ENCODE measurements around the gene CRYL1. TPM values are rescaled to one million over a fixed set of nuclear protein-coding genes. Genes with fewer than 3 reads are reported as not detected.

CRYL1 gene
- total and polyA plus RNA-seq, 9 of the 15 experiments (the other 6 are each of a cell fraction or from before 2014, with no cell fraction given): 1.0 to 6.9 (median 2.4) TPM

GRCh38 chr13:20498659-20499058 lies 27.0 kb downstream of the CRYL1 start:
- ChIA-PET POLR2A (no interaction called here), CTCF (ENCODE audit: low intra/inter-chr PET ratio) (no interaction called here)
- H3K79me2 ChIP-seq (ENCODE audit: control insufficient read depth, insufficient read depth, low read length): no peaks in the 10 kb centered on the region
- intact Hi-C loops (cut with micrococcal nuclease) (loop anchor here (5.0 kb wide), 1 partner anchor 54 kb away; no protein-coding TSS in a partner anchor), in situ Hi-C loops (cut with MboI) (loop anchor here (10.0 kb wide), 1 partner anchor 556 kb away; no protein-coding TSS in a partner anchor)
- no peak for ATAC-seq
- no peaks in the 10 kb centered on the region for H3K9me3 ChIP-seq (replicated peaks; ENCODE audit: control insufficient read depth, insufficient read depth, low read depth, low read length)
- no peak overlapping the region for H2AFZ ChIP-seq (ENCODE audit: low read depth, low read length)
- peaks cover 0 to 6% of the 10 kb centered on the region in 2 experiments; a peak in 2 of 5 replicates for H3K4me1 ChIP-seq (replicated peaks in 1 of 2; ENCODE audit: control insufficient read depth in 2 of 2, insufficient read depth in 2 of 2, low read length in 2 of 2)
- TF ChIP-seq CGGBP1 (CRISPR knock-in tag; IDR thresholded peaks at IDR 0.05) (no peak), SMAD3 (CRISPR knock-in tag; conservative IDR thresholded peaks at IDR 0.05) (no peak), BRCA1 (IDR thresholded peaks at IDR 0.05) (no peak), BRCA1 (CRISPR knock-in tag; IDR thresholded peaks at IDR 0.05) (no peak), PREB (CRISPR knock-in tag; IDR thresholded peaks at IDR 0.05) (no peak), PHTF2 (CRISPR knock-in tag; IDR thresholded peaks at IDR 0.05) (no peak), SRSF1 (IDR thresholded peaks at IDR 0.05; ENCODE audit: low read depth, low read length) (no peak), MYC (IDR thresholded peaks at IDR 0.05; ENCODE audit: low read depth, low read length) (no peak), MYC (CRISPR knock-in tag; IDR thresholded peaks at IDR 0.05; ENCODE audit: borderline replicate concordance, low read depth) (no peak), TSC22D4 (tag; IDR thresholded peaks at IDR 0.05) (no peak), ZNF583 (CRISPR knock-in tag; IDR thresholded peaks at IDR 0.05) (no peak), HNRNPL (IDR thresholded peaks at IDR 0.05; ENCODE audit: low read depth, low read length) (no peak)
- DNase-seq (ENCODE audit: extremely low read depth in 1 of 4, low spot score in 3 of 4): no peak
- H3K4me2 ChIP-seq (ENCODE audit: insufficient read depth, low read length): no peak overlapping the region
- no peaks in the 10 kb centered on the region for H3K9me1 ChIP-seq (ENCODE audit: control insufficient read depth, insufficient read depth, low read length)
- no peaks in the 10 kb centered on the region for H3K36me3 ChIP-seq (ENCODE audit: control insufficient read depth, insufficient read depth, low read length)
- no peak overlapping the region for H3K4me3 ChIP-seq
- H4K20me1 ChIP-seq (replicated peaks; ENCODE audit: control insufficient read depth, insufficient read depth, low read length): no peaks in the 10 kb centered on the region
- H3K9ac ChIP-seq (ENCODE audit: insufficient read depth in 1 of 2, low read depth in 2 of 2, low read length in 2 of 2): no peak overlapping the region
- no TSS peak for BruUV-seq (replicated peaks)
- H3K27ac ChIP-seq (ENCODE audit: extremely low read depth, low read depth, low read length): no peak overlapping the region
- no peak for FAIRE-seq
- H3K27me3 ChIP-seq (ENCODE audit: control insufficient read depth in 2 of 2, insufficient read depth in 2 of 2, low read length in 2 of 2): no peaks in the 10 kb centered on the region

Data from K562 (cell line).